ENCODE results near the gene ACHE. TPM values are rescaled to one million over a fixed set of nuclear protein-coding genes. Genes with fewer than 3 reads are reported as not detected.
A peak's percentile ranks its signal among the peaks of the same experiment; 100 is the strongest.
"Not testable (repeated sequence)": the region's sequence is repeated elsewhere in the genome, so short reads cannot be mapped to it uniquely, and the experiment has no call there.

ACHE gene
- total RNA-seq, 2 experiments from 2014 or later: not detected

GRCh38 chr7:100914208-100914878 lies 18.7 kb upstream of the ACHE start:
- H3K4me3 Mint-ChIP-seq: no peak overlapping the region
- POLR2A ChIA-PET: no interaction called here
- H3K36me3 Mint-ChIP-seq (ENCODE audit: low read depth): no peaks in the 10 kb centered on the region
- DNase-seq: no peak
- CTCF ChIA-PET: no interaction called here
- peaks cover 2% of the 10 kb centered on the region for H3K4me1 Mint-ChIP-seq
- no peaks in the 10 kb centered on the region for H3K27me3 Mint-ChIP-seq
- H3K9me3 Mint-ChIP-seq: no peaks in the 10 kb centered on the region
- H3K27ac Mint-ChIP-seq: no peak overlapping the region

DNA sequence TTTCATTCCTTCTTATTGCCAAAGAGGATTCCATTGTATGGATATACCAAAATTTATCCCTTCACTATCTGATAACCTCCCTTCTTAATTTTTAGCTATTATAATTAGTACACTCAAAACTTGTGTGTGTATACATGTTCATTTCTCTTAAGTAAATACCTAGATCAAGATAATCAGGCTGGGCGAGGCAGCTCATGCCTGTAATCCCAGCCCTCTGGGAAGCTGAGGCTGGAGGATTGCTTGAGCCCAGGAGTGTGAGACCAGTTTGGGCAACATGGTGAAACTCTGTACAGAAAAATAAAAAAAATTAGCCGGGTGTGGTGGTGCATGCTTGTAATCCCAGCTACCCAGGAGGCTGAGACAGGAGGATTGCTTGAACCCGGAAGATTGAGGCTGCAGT lies 15.8 kb upstream of the ACHE start:
- Mint-ChIP-seq H3K27me3 (no peaks in the 10 kb centered on the region), H3K27ac (no peak overlapping the region), H3K4me3 (no peak overlapping the region), H3K36me3 (ENCODE audit: low read depth) (no peaks in the 10 kb centered on the region), H3K9me3 (peaks cover 4% of the 10 kb centered on the region), H3K4me1 (peaks cover 2% of the 10 kb centered on the region)
- ChIA-PET POLR2A (no interaction called here), CTCF (no interaction called here)
- no peak for DNase-seq

- H3K9me3 Mint-ChIP-seq; H3K27ac Mint-ChIP-seq; H3K36me3 Mint-ChIP-seq (ENCODE audit: low read depth); H3K27me3 Mint-ChIP-seq; H3K4me1 Mint-ChIP-seq; POLR2A ChIA-PET; H3K4me3 Mint-ChIP-seq; DNase-seq: not testable (repeated sequence)
- CTCF ChIA-PET: interaction anchor here (1.5 kb wide), 1 partner anchor 48 kb away, joined by 3 read pairs; no protein-coding TSS in a partner anchor
Measured at GRCh38 chr7:100910443-100910842, 14.8 kb upstream of the ACHE start.

GRCh38 chr7:100908512-100908911 lies 12.8 kb upstream of the ACHE start:
- no peak overlapping the region for H3K27ac Mint-ChIP-seq
- H3K27me3 Mint-ChIP-seq: no peaks in the 10 kb centered on the region
- no peak overlapping the region for H3K4me3 Mint-ChIP-seq
- ChIA-PET CTCF (no interaction called here), POLR2A (no interaction called here)
- H3K9me3 Mint-ChIP-seq: peaks cover 4% of the 10 kb centered on the region
- DNase-seq: no peak
- H3K36me3 Mint-ChIP-seq (ENCODE audit: low read depth): no peaks in the 10 kb centered on the region
- peaks cover 2% of the 10 kb centered on the region for H3K4me1 Mint-ChIP-seq

DNA sequence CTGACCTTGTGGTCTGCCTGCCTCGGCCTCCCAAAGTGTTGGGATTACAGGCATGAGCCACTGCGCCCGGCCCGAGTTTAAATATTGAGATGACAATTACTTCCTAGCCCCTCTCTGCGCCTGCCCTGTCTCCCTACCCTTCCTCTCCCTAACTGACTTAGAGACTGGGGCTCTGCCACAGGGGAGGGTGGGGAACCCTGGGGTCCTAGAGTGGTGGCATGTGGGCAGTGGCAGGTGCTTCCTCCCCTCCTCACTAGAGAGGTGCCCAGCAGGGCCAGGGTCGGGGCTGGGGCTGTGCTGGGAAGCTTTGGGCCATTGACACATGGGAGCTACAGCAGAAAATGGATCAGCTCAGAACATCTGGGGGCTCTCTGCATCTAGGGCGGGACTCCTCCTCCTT lies 7.0 kb upstream of the ACHE start:
- Mint-ChIP-seq H3K4me1 (peaks cover 5% of the 10 kb centered on the region), H3K36me3 (ENCODE audit: low read depth) (no peaks in the 10 kb centered on the region), H3K27me3 (peaks cover 15% of the 10 kb centered on the region), H3K4me3 (no peak overlapping the region), H3K27ac (no peak overlapping the region), H3K9me3 (no peaks in the 10 kb centered on the region)
- CTCF ChIA-PET: interaction anchor here (1.1 kb wide), 1 partner anchor 55 kb away, joined by 3 read pairs; no protein-coding TSS in a partner anchor
- POLR2A ChIA-PET: no interaction called here
- no peak for DNase-seq

DNA sequence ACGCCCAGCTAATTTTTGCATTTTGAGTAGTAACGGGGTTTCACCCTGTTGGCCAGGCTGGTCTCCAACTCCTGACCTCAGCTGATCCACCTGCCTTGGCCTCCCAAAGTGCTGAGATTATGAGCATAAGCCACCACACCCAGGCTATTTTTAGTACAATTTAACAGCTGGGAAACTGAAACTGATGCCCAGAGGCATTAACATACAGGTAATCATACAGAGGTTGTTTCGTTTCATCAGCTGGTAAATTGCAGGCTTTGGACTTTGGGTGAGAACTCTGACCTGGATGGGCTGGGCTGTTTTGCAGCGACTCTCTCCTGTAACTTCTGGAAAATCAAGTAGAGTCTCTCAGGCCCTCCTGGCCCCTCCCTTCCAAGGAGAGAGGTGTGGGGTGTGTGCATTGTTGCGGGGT lies 6.2 kb upstream of the ACHE start:
- Mint-ChIP-seq H3K27ac (peak overlapping the region; percentile 36), H3K4me3 (no peak overlapping the region), H3K27me3 (peaks cover 20% of the 10 kb centered on the region), H3K36me3 (ENCODE audit: low read depth) (no peaks in the 10 kb centered on the region), H3K9me3 (no peaks in the 10 kb centered on the region), H3K4me1 (peaks cover 7% of the 10 kb centered on the region)
- CTCF ChIA-PET: interaction anchor here (0.9 to 1.1 kb wide), 2 partner anchors 38 to 56 kb away, joined by 3 to 4 read pairs; no protein-coding TSS in a partner anchor
- DNase-seq: no peak
- POLR2A ChIA-PET: no interaction called here

- Mint-ChIP-seq H3K4me1 (peaks cover 12% of the 10 kb centered on the region), H3K9me3 (no peaks in the 10 kb centered on the region), H3K27me3 (peaks cover 25% of the 10 kb centered on the region), H3K27ac (no peak overlapping the region), H3K36me3 (ENCODE audit: low read depth) (no peaks in the 10 kb centered on the region), H3K4me3 (no peak overlapping the region)
- DNase-seq: no peak
- ChIA-PET CTCF (interaction anchor here (0.5 to 0.9 kb wide), 2 partner anchors 29 to 37 kb away, joined by 3 to 4 read pairs; no protein-coding TSS in a partner anchor), POLR2A (no interaction called here)
Measured at GRCh38 chr7:100900978-100901377, 5.3 kb upstream of the ACHE start.

DNA sequence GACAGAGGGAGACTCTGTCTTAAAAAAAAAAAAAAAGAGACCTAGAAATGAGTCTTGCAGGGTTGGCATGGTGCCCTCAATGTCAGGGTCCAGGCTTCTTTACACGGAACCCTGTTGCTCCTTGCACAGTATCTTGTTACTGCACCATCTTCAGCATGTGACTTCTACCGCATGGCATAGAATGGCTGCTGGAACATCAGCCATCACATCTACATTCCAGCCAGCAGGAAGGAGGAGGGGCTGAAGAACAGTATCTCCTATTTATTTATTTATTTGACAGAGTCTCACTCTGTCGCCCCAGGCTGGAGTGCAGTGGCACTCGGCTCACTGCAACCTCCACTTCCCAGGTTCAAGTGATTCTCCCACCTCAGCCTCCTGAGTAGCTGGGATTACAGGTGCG lies 3.7 kb upstream of the ACHE start:
- DNase-seq: no peak
- ChIA-PET POLR2A (no interaction called here), CTCF (interaction anchor here (1.8 kb wide), 1 partner anchor 159 kb away, joined by 8 read pairs; no protein-coding TSS in a partner anchor)
- Mint-ChIP-seq H3K9me3 (no peaks in the 10 kb centered on the region), H3K4me3 (no peak overlapping the region), H3K36me3 (ENCODE audit: low read depth) (no peaks in the 10 kb centered on the region), H3K27me3 (peaks cover 27% of the 10 kb centered on the region), H3K4me1 (peaks cover 13% of the 10 kb centered on the region), H3K27ac (no peak overlapping the region)

DNA sequence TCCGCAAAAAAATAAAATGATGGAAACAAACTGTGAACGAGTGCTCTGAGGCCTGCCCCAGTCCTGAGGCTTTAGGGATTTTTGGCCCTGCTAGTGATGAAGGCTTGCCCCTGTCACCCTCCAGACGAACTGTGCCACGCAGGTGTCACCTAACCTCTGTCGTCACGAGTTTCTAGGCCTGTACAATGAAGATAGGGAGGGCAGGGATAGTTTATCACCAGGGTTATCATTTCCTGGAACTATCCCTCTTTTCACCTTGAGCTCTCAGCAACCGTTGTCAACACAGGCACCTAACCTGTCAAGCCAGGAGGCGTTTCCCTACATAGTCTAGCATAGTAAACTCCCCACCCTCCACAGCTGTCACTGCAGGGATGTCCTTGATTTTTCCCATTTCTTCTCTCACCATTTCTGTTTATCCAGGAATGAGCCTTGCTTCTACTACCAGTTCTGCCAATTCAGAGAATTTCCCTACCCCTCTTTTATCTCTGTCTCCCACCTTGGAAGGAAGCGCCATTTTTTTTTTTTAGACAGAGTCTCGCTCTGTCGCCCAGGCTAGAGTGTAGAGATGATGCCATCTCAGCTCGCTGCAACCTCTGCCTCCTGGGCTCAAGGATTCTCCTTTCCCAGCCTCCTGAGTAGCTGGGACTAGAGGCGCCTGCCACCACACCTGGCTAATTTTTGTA lies 2.2 kb upstream of the ACHE start:
- Mint-ChIP-seq H3K4me1 (peaks cover 15% of the 10 kb centered on the region), H3K27me3 (peaks cover 33% of the 10 kb centered on the region), H3K27ac (no peak overlapping the region), H3K36me3 (ENCODE audit: low read depth) (no peaks in the 10 kb centered on the region), H3K4me3 (no peak overlapping the region), H3K9me3 (no peaks in the 10 kb centered on the region)
- DNase-seq: no peak
- POLR2A ChIA-PET: no interaction called here
- CTCF ChIA-PET: interaction anchor here (0.7 to 1.8 kb wide), 5 partner anchors 9 to 1058 kb away, joined by 3 to 8 read pairs (median 3); no protein-coding TSS in a partner anchor

DNA sequence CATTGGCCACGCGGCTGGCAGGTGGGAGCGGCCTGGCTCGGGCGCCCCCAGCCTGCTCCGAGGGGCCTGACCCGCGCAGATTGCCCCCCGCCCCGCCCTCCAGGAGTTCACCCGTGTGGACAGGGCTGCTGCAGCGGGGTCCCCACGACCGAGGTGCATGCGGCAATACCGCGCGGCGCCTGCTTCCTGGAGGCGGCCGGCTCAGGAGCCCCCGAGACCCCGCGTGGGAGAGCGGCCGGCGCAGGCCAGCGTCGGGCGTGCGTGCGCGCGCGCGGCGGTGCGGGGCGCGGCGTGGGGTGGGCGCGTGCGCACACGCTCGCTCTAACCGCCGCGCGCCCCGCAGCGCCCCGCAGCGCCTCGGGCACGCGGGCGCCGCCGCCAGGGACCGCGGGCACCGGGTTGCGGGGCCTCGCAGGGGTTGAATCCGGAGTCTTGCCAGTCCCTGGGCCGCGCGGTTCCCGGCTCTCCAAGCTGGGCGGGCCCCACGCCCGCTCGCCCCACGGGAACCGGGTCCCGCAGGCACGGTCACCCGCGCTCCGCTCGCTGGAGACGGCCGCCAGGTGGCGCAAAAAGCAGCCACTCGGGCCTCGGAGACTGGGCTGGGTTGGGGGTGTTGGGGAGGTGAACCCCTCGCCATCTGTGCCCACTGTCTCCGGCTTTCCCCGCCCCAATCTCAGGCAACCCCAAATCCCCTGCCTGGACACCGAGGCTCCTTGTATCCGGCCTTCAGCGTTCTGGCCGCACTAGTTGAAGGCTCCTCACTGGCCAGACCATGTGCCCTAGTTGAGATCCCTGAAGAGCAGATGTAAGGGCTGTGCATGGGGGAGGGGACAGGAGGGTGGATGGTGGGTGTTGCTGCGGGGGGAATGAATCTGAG lies 1.3 kb upstream of the ACHE start:
- POLR2A ChIA-PET: no interaction called here
- H3K4me1 Mint-ChIP-seq: peaks cover 16% of the 10 kb centered on the region
- peaks cover 42% of the 10 kb centered on the region for H3K27me3 Mint-ChIP-seq
- peak overlapping the region; percentile 38 for H3K4me3 Mint-ChIP-seq
- DNase-seq: peak; percentile 64
- H3K27ac Mint-ChIP-seq: no peak overlapping the region
- no peaks in the 10 kb centered on the region for H3K36me3 Mint-ChIP-seq (ENCODE audit: low read depth)
- CTCF ChIA-PET: interaction anchor here (0.6 kb wide), 1 partner anchor 183 kb away, joined by 3 read pairs; no protein-coding TSS in a partner anchor
- no peaks in the 10 kb centered on the region for H3K9me3 Mint-ChIP-seq

GRCh38 chr7:100895956-100896731 lies 456 bp upstream of the ACHE start:
- Mint-ChIP-seq H3K36me3 (ENCODE audit: low read depth) (no peaks in the 10 kb centered on the region), H3K27ac (no peak overlapping the region), H3K27me3 (peaks cover 49% of the 10 kb centered on the region), H3K9me3 (no peaks in the 10 kb centered on the region), H3K4me1 (peaks cover 21% of the 10 kb centered on the region), H3K4me3 (peak overlapping the region; percentile 55)
- POLR2A ChIA-PET: no interaction called here
- CTCF ChIA-PET: interaction anchor here (0.6 to 2.3 kb wide), 3 partner anchors 42 to 166 kb away, joined by 3 to 10 read pairs (median 3); no protein-coding TSS in a partner anchor
- DNase-seq: no peak

Data from activated CD4-positive, alpha-beta T cell treated with anti-CD3 and anti-CD28 coated beads, Interleukin-2, amount 10 ng/mL, durations not matched to agents 7 days and 5 days (primary cell).